ENCODE results near the gene ATXN7L1.

Gene ATXN7L1

GRCh38 chr7:105907129-105907846, 30.9 kb upstream of the ATXN7L1 start:
- Mint-ChIP-seq H3K4me1 (no peaks in the 10 kb centered on the region), H3K9me3 (peaks cover 17% of the 10 kb centered on the region), H3K27ac (no peak overlapping the region), H3K4me3 (no peak overlapping the region), H3K36me3 (ENCODE audit: low read depth) (peaks cover 23% of the 10 kb centered on the region), H3K27me3 (ENCODE audit: low read depth, poor library complexity) (peaks cover 7% of the 10 kb centered on the region)
- no peak for DNase-seq
- TF ChIP-seq CTCF (IDR thresholded peaks at IDR 0.05) = no peak

DNA sequence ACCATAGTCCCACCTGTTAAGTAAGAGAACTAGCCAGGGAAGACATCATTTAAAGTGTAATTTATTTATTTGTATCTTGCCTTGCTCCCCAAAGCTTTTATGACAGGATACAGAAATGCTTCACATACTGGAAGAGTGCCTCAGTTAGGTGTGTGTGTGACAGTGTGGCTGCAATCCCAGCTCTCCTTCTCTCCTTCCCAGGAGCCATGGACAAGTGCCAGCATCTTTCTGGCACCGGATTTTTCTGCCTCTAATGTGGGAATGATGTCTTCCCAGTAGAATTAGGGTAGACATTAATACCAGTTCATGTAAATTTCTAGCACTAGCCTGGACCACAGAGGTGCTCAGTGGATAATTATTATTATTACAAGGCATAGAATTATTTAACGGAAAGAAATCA, 30.3 kb upstream of the ATXN7L1 start:
- no peak for TF ChIP-seq CTCF (IDR thresholded peaks at IDR 0.05)
- Mint-ChIP-seq H3K36me3 (ENCODE audit: low read depth) (peaks cover 17% of the 10 kb centered on the region), H3K4me1 (no peaks in the 10 kb centered on the region), H3K27me3 (ENCODE audit: low read depth, poor library complexity) (peaks cover 7% of the 10 kb centered on the region), H3K9me3 (peaks cover 11% of the 10 kb centered on the region), H3K4me3 (no peak overlapping the region), H3K27ac (no peak overlapping the region)
- no peak for DNase-seq

GRCh38 chr7:105905910-105906568, 29.6 kb upstream of the ATXN7L1 start:
- no peaks in the 10 kb centered on the region for H3K4me1 Mint-ChIP-seq
- H3K36me3 Mint-ChIP-seq (ENCODE audit: low read depth) = peaks cover 13% of the 10 kb centered on the region
- no peak for DNase-seq
- no peak overlapping the region for H3K4me3 Mint-ChIP-seq
- H3K27ac Mint-ChIP-seq = no peak overlapping the region
- no peak for TF ChIP-seq CTCF (IDR thresholded peaks at IDR 0.05)
- peaks cover 7% of the 10 kb centered on the region for H3K27me3 Mint-ChIP-seq (ENCODE audit: low read depth, poor library complexity)
- H3K9me3 Mint-ChIP-seq = peaks cover 9% of the 10 kb centered on the region

DNA sequence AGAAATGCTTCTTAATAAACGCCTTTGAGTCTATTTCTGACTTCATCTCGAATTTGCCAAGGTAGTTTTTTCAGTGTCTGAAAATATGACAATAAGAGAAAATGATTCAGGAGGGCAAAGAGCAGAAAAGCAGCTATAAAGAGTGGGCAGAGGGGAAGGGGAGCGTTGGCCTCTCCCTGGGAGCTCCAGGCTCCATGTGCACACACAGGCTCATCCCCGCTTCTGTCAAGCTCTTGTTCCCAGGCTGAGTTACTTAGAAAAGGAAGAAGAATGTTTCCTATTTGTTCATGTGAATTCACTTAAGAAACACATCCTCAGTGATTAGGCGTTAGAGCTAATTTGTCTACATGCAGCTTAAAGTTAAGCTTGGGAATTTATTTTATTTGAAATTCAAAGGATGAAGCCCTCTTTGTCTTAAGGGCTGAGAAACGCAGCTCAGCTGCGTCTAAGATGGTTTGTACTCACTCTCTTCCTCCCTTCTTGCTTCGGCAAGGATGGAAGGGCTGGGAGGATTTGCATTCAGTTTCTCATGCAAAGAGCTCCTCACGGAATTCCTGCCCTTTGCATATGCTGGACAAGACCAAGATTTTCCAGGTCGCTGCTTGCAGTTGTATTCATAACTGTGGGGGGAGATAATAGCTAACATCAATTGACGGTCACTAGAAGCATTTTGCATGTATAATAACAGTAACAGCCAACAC, 29.0 kb upstream of the ATXN7L1 start:
- no peak for TF ChIP-seq CTCF (IDR thresholded peaks at IDR 0.05)
- Mint-ChIP-seq H3K4me3 (no peak overlapping the region), H3K9me3 (peaks cover 4% of the 10 kb centered on the region), H3K36me3 (ENCODE audit: low read depth) (peaks cover 9% of the 10 kb centered on the region), H3K27ac (no peak overlapping the region), H3K27me3 (ENCODE audit: low read depth, poor library complexity) (peaks cover 8% of the 10 kb centered on the region), H3K4me1 (no peaks in the 10 kb centered on the region)
- no peak for DNase-seq

GRCh38 chr7:105904064-105904463, 27.7 kb upstream of the ATXN7L1 start:
- H3K27me3 Mint-ChIP-seq (ENCODE audit: low read depth, poor library complexity) = peaks cover 9% of the 10 kb centered on the region
- no peak overlapping the region for H3K27ac Mint-ChIP-seq
- H3K9me3 Mint-ChIP-seq = no peaks in the 10 kb centered on the region
- no peak for TF ChIP-seq CTCF (IDR thresholded peaks at IDR 0.05)
- no peaks in the 10 kb centered on the region for H3K4me1 Mint-ChIP-seq
- H3K4me3 Mint-ChIP-seq = no peak overlapping the region
- no peaks in the 10 kb centered on the region for H3K36me3 Mint-ChIP-seq (ENCODE audit: low read depth)
- no peak for DNase-seq

Measured in nephron progenitor cell (in vitro differentiated cells).